ENCODE measurements around the gene CRCP. TPM values are rescaled to one million over a fixed set of nuclear protein-coding genes. Genes with fewer than 3 reads are reported as not detected.
A peak's percentile ranks its signal among the peaks of the same experiment; 100 is the strongest.
"Not testable (repeated sequence)": the region's sequence is repeated elsewhere in the genome, so short reads cannot be mapped to it uniquely, and the experiment has no call there.

The CRCP gene
- polyA plus RNA-seq, 1 donor (not counting 4 experiments of a cell fraction or from before 2014, with no cell fraction given): 25.4 TPM

DNA sequence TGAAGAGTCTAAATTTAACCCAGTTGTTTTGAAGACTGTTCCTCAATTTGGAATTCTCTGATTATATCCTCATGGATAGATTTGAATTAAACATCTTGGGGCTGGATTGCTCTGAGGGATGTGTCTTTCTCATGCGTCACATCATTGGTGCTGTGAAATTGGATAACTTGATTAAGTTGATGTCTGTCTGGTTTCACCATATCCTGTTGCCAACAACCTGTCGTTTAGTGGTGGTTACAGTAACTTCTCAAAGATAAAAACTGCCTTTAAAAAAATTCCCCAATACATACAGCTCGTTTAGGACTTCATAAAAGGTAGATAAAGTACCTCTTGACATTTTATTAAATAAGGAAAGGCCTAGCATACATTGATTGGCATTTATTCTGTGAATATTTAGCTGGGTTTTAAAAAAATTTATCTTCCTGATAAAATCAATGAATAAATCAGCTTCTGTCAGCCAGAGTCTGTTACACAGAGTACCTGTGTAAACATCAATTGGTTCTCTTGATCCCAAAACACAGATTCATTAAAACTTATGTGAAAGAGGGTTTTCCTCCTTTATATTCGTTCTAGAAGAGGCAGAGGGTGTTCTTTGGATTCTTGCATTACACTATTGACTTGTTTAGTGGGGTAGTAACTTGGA is 10.5 kb downstream of the CRCP start:
- Histone ChIP-seq H3K9me3 (ENCODE audit: control insufficient read depth, low read depth, low read length) (no peaks in the 10 kb centered on the region), H3K36me3 (ENCODE audit: control insufficient read depth in 2 of 2, extremely low read depth in 1 of 2, insufficient read depth in 2 of 2, low read length in 2 of 2) (peaks cover 0 to 6% of the 10 kb centered on the region in 2 experiments), H2AFZ (ENCODE audit: control insufficient read depth, low read length) (no peak overlapping the region), H3K27me3 (ENCODE audit: control insufficient read depth, extremely low read depth, insufficient read depth, low read length) (no peaks in the 10 kb centered on the region), H3K9ac (ENCODE audit: control insufficient read depth, extremely low read depth, insufficient read depth, low read length) (no peak overlapping the region), H3K4me3 (ENCODE audit: control insufficient read depth in 2 of 3, extremely low read depth in 1 of 3, insufficient read depth in 2 of 3, low read depth in 1 of 3, low read length in 3 of 3) (no peak overlapping the region), H3K4me2 (ENCODE audit: control insufficient read depth, extremely low read depth, insufficient read depth, low read depth, low read length) (no peak overlapping the region), H4K20me1 (ENCODE audit: control insufficient read depth, extremely low read depth, insufficient read depth, low read length) (peaks cover 2% of the 10 kb centered on the region), H3K79me2 (ENCODE audit: control insufficient read depth, insufficient read depth, low read length) (peaks cover 78% of the 10 kb centered on the region), H3K27ac (ENCODE audit: control insufficient read depth, insufficient read depth, low read length) (no peak overlapping the region), H3K4me1 (ENCODE audit: control insufficient read depth, extremely low read depth, insufficient read depth, low read length) (no peaks in the 10 kb centered on the region), H3K9me1 (ENCODE audit: control insufficient read depth, extremely low read depth, insufficient read depth, low read length) (no peaks in the 10 kb centered on the region)
- FAIRE-seq (no peak), DNase-seq (ENCODE audit: low read depth, low spot score) (no peak)
- dilution Hi-C loops (cut with MboI; ENCODE audit: extremely low pct_ligation_motif_present, low sequenced_read_pairs): no loop called here
- TF ChIP-seq EZH2 (IDR thresholded peaks at IDR 0.05; ENCODE audit: low read length): no peak
- TF ChIP-seq, protein P1, sequence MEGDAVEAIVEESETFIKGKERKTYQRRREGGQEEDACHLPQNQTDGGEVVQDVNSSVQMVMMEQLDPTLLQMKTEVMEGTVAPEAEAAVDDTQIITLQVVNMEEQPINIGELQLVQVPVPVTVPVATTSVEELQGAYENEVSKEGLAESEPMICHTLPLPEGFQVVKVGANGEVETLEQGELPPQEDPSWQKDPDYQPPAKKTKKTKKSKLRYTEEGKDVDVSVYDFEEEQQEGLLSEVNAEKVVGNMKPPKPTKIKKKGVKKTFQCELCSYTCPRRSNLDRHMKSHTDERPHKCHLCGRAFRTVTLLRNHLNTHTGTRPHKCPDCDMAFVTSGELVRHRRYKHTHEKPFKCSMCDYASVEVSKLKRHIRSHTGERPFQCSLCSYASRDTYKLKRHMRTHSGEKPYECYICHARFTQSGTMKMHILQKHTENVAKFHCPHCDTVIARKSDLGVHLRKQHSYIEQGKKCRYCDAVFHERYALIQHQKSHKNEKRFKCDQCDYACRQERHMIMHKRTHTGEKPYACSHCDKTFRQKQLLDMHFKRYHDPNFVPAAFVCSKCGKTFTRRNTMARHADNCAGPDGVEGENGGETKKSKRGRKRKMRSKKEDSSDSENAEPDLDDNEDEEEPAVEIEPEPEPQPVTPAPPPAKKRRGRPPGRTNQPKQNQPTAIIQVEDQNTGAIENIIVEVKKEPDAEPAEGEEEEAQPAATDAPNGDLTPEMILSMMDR (optimal IDR thresholded peaks at IDR 0.05 in 1 of 3, IDR thresholded peaks at IDR 0.05 in 1 of 3, conservative IDR thresholded peaks at IDR 0.05 in 1 of 3; ENCODE audit: extremely low read depth in 1 of 3, insufficient read depth in 2 of 3, low read length in 3 of 3): no peak

DNA sequence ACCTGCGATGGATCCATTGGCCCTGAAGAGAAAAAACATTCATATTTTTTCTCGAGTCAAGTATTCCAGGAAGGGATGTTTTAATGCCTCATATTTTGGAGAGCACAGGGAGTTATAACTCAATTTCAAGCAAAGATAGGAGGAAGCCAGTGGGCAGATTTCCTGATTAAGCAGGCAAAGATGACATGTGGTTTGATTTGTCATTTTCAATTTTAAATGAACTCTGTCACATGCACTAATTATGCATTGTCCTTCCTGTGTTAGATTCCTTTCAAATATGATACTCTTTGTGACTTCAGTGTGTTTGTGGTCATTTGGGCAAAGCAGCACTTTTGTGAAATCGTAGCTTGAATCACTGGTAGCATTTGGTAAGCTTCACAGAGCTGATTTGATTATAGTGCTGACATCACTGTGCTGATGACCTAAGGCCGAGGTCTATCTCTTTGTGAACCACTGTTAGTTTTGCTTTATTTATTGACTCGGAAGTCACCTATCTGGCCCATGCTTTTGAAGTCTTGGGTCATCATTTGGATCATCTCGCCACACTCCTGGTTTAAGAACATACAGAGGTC is 11.2 kb downstream of the CRCP start:
- H3K4me1 ChIP-seq (ENCODE audit: control insufficient read depth, extremely low read depth, insufficient read depth, low read length); H3K27ac ChIP-seq (ENCODE audit: control insufficient read depth, insufficient read depth, low read length); H3K4me3 ChIP-seq (ENCODE audit: control insufficient read depth in 2 of 3, extremely low read depth in 1 of 3, insufficient read depth in 2 of 3, low read depth in 1 of 3, low read length in 3 of 3); H3K9me3 ChIP-seq (ENCODE audit: control insufficient read depth, low read depth, low read length); H3K27me3 ChIP-seq (ENCODE audit: control insufficient read depth, extremely low read depth, insufficient read depth, low read length); H3K4me2 ChIP-seq (ENCODE audit: control insufficient read depth, extremely low read depth, insufficient read depth, low read depth, low read length); dilution Hi-C loops (cut with MboI; ENCODE audit: extremely low pct_ligation_motif_present, low sequenced_read_pairs); H2AFZ ChIP-seq (ENCODE audit: control insufficient read depth, low read length); H3K9ac ChIP-seq (ENCODE audit: control insufficient read depth, extremely low read depth, insufficient read depth, low read length); FAIRE-seq; DNase-seq (ENCODE audit: low read depth, low spot score); H3K36me3 ChIP-seq (ENCODE audit: control insufficient read depth in 2 of 2, extremely low read depth in 1 of 2, insufficient read depth in 2 of 2, low read length in 2 of 2); H4K20me1 ChIP-seq (ENCODE audit: control insufficient read depth, extremely low read depth, insufficient read depth, low read length); H3K9me1 ChIP-seq (ENCODE audit: control insufficient read depth, extremely low read depth, insufficient read depth, low read length): not testable (repeated sequence)
- peaks cover 74% of the 10 kb centered on the region for H3K79me2 ChIP-seq (ENCODE audit: control insufficient read depth, insufficient read depth, low read length)

DNA sequence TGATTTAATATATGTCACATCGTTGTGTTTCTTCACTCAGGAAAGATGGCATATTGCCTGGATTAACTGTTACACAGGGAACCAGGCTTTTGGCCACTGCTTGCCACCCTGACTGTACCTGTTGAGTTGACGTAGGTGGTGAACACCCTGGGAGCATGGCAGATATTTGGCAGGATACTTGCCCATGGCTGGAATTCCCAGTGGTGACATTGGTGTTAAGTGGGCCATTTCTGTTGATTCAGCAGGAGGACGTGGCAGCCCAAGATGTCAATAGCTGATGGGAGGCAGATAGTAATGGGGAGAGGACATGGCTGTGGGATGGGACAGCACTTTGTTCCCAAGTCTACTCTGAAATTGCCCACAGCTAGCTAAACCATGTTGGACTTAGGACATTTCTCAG is 12.5 kb downstream of the CRCP start:
- H3K27me3 ChIP-seq (ENCODE audit: control insufficient read depth, extremely low read depth, insufficient read depth, low read length); H3K27ac ChIP-seq (ENCODE audit: control insufficient read depth, insufficient read depth, low read length); H3K4me2 ChIP-seq (ENCODE audit: control insufficient read depth, extremely low read depth, insufficient read depth, low read depth, low read length); H3K4me1 ChIP-seq (ENCODE audit: control insufficient read depth, extremely low read depth, insufficient read depth, low read length); H4K20me1 ChIP-seq (ENCODE audit: control insufficient read depth, extremely low read depth, insufficient read depth, low read length); H3K9me1 ChIP-seq (ENCODE audit: control insufficient read depth, extremely low read depth, insufficient read depth, low read length); H2AFZ ChIP-seq (ENCODE audit: control insufficient read depth, low read length); DNase-seq (ENCODE audit: low read depth, low spot score); H3K9me3 ChIP-seq (ENCODE audit: control insufficient read depth, low read depth, low read length); dilution Hi-C loops (cut with MboI; ENCODE audit: extremely low pct_ligation_motif_present, low sequenced_read_pairs); H3K9ac ChIP-seq (ENCODE audit: control insufficient read depth, extremely low read depth, insufficient read depth, low read length); H3K4me3 ChIP-seq (ENCODE audit: control insufficient read depth in 2 of 3, extremely low read depth in 1 of 3, insufficient read depth in 2 of 3, low read depth in 1 of 3, low read length in 3 of 3): not testable (repeated sequence)
- FAIRE-seq: peak; percentile 32
- Histone ChIP-seq H3K79me2 (ENCODE audit: control insufficient read depth, insufficient read depth, low read length) (peaks cover 64% of the 10 kb centered on the region), H3K36me3 (ENCODE audit: control insufficient read depth in 2 of 2, extremely low read depth in 1 of 2, insufficient read depth in 2 of 2, low read length in 2 of 2) (peaks cover 2 to 11% of the 10 kb centered on the region in 2 experiments)

All from keratinocyte (primary cell).